ENCODE data around the gene DRC7.
"Not testable (repeated sequence)": the region's sequence is repeated elsewhere in the genome, so short reads cannot be mapped to it uniquely, and the experiment has no call there.

The DRC7 gene

DNA sequence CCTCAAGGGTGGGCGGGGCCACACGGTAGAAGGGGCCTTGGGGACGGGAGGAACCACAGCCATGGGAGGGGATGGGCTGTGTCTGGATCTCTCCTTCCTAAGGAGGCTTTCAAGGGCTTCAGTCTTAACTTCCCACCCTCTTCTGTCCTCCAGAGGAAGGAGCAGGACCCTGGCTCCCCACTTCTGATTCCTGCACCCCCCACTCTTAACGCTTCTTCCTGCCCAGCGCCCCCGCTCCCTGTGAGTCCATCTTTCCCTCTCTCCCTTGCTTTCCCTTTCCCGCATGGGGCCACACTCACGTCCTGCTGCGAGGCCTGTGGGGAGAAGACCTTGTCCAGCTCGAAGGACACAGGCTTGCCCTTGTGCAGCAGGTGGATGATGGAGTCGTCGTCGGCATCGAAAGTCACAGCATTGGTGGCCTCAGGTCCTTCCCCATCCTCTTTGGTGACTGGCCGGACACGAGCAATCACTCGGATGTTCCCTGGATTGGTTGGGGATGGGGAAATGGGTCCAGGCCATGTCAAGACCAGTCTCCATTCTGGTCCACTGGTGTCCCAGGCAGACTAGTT, 70.6 kb downstream of the DRC7 start:
- no peak for DNase-seq

- no peak for DNase-seq
Measured at GRCh38 chr16:57766714-57767348, 72.2 kb downstream of the DRC7 start.

DNA sequence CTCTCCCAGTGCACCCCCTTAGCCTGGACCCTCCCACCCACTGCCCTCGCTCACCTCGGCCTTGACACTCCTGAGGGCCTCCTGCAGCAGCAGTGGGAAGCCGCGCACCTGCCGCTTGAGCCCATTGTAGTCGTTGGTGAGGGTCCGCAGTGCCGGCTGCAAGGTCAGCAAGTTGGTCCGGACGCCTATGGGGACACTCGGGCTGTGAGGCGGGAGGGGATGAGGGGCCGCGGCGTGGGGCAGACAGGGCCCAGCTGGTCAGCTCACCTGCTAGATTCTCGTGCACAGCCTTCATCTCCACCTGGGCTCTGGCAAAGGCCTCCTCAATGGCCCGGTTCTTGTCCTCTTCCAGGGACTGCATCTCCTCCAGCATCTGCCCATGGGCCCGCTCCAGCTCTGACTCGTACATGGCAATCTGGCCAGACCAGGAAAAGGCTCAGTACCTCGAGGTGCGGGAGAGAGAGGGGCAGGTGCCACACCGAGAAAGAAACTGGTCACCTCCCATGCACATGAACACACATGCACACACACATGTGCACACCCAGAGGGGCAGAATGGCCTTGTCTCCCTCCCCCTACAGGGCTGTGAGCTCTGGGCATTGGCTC, 75.0 kb downstream of the DRC7 start:
- DNase-seq = no peak

GRCh38 chr16:57770361-57770760, 75.8 kb downstream of the DRC7 start:
- no peak for DNase-seq

GRCh38 chr16:57771141-57771785, 76.7 kb downstream of the DRC7 start:
- no peak for DNase-seq

DNA sequence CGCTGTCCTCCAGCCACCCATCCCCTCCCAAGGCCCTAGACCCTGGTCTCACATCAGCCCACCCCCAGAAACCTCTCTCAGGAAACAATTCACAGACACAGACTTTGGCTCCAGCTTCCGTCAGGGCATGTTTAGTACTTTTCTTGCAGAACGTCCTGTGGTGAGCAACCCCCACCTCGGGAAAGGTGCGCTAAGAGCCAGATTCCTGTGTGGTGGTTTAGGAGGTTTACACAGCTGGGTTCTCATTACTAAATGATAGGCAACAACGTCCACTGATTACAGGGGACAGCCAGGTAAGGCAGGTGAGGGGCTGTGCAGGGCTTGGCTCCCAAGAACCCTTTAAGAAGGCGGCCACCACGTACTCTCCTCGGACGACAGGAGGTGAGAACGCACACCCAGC, 78.4 kb downstream of the DRC7 start:
- DNase-seq = no peak

GRCh38 chr16:57773655-57774295, 79.2 kb downstream of the DRC7 start:
- no peak for DNase-seq

GRCh38 chr16:57774705-57775285, 80.2 kb downstream of the DRC7 start:
- no peak for DNase-seq

DNA sequence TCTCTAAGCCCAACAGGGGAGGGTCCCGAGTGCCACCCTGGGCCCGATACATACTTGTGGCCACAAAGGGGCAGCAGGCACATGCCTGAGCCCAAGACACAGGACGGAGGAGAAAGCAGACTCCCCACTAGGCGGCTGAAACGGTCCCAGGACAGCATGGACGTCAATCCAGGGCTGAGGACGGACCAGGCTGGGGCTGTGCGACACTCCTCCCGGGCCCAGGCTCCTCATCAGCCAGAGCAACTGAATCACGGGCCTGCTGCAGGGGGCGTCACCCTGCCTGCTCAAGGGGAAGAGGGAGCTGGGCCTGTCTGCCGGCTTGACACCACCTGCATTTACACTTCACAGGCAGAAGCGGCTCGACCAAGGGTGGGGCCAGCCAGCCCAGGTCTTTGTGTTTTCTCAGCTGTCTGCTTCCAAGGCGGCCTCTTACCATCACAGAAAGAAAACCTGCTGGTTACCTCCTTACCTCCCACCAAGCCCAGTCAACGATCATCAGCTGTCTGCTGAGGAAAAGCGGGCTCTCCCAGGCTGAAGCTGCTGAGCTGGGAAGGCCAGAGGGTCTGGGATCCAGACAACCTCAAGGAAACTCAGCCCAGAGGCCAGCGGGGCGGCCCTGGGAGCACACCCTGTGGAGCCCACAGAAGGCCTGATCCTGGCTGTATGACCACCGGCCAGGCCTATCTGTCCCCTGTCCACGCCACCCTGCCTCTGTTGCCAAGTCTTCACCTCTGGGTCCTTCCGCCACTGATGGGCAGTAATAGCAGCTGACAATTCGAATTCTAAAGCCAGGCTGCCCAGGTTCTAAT, 81.3 kb downstream of the DRC7 start:
- DNase-seq = no peak

GRCh38 chr16:57778658-57779057, 84.1 kb downstream of the DRC7 start:
- DNase-seq = no peak

GRCh38 chr16:57779836-57780235, 85.2 kb downstream of the DRC7 start:
- DNase-seq = not testable (repeated sequence)

DNA sequence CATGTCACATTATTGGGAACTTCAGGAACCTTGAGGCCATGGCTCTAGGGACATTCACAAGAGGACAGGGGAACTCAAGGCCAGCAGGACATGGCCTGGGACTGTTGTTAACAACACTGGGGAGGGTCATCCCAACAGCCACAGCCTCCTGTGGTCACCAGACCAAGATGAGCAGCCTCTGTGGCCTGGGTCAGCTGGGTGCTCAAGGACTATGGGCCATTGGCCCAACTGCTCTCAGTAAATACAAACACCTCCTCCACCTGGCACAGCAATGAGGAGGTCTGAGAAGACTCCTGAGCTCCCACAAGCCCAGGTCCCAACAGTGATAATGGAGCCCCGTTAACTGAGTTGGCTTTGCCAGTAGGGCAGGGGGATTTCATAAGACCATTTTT, 86.7 kb downstream of the DRC7 start:
- DNase-seq = no peak

Data from CD4-positive, alpha-beta T cell treated with Interleukin-17A for 4 hours (primary cell).